Activated CD4-positive, alpha-beta T cell treated with anti-CD3 and anti-CD28 coated beads, Interleukin-2, amount 50 U/mL, for 1 hour (primary cell): ENCODE results near the gene CHRNA5.
"Not testable (repeated sequence)": the region's sequence is repeated elsewhere in the genome, so short reads cannot be mapped to it uniquely, and the experiment has no call there.

ENCODE experiments used
- DNase-seq: peaks from one replicate; pipeline ENCODE4 v3.0.0-alpha.2; 2020

CHRNA5 gene

DNA sequence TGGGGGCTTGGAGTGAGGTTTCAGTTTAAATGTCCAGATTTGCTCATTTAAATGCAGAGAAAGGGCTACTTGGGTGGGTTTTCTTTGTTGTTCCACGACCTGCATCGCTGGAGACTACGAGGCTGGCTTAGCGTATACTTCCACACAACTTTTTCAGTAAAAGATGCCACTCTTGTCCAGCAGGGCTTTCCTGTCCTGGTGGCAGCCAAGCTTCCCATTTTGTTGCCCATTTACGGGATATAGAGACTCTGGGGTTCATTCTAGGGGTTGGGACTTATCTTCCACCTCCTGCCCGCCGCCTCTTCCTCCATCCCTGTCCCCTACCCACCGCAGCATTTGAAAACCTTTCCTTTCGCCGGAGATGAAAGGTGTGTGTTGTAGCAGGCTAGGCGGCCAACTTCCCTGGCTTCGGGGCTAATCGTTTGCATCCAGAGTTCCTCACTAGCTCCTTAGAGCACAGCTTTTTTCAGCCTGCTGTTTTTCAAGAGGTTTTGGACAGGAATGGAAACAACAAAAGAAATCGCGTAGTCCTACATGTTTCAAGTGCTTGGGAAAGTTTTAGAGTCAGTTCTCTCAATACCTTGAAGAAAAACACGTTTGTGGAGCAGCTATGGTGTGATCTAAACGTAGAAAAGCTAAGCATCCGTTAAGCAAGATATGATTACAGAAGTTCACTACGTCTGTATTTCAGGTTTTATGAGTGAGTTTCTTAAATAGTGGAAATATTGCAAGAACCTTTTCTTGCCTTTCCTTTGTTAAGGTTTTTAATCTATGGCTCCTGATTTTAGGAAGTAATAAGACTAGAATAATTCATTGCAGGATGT lies 843 bp downstream of the CHRNA5 start:
- DNase-seq, result no peak

GRCh38 chr15:78567531-78567930 lies 2.2 kb downstream of the CHRNA5 start:
- DNase-seq, result no peak

DNA sequence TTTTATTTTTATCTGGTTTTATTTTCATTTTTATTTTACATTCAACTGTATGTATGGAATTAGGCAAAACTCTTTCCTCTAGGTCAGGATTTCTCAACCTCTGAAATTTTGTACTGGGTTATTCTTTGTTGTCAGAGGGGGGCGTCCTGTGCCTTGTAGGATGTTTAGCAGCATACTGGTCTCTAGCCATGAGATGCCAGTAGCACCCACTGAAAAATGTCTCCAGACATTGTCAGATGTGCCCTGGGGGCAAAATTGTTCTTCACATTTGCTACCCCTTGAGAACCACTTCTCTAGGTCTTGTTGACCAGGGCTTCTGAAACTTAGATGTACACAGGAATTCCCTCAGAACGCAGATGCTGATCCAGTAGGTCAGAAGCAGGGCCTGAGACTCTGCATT lies 5.4 kb downstream of the CHRNA5 start:
- no peak for DNase-seq

GRCh38 chr15:78571382-78571781 lies 6.1 kb downstream of the CHRNA5 start:
- no peak for DNase-seq

DNA sequence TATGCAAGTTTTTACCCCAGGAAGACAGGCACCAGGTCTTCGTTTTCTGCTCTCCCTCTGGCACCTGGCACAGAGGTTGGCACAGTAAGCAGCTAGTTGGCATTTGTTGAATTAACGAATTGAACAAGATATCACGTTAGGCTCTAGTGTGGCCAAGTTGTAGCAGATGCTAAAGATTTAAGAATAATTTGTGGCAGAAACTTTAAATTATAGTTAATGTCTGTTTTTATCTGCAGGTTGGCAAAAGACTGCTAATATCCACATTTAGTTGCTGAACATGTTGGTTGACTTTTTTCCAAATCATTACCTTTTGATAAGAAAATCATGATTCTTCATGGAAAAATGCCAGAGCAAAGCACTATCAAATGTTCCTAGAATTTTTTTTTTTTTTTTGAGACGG lies 8.1 kb downstream of the CHRNA5 start:
- DNase-seq, result no peak

- DNase-seq, result no peak
Measured at GRCh38 chr15:78574944-78575343, 9.6 kb downstream of the CHRNA5 start.

GRCh38 chr15:78597583-78597982 lies 32.3 kb downstream of the CHRNA5 start:
- DNase-seq, result no peak

DNA sequence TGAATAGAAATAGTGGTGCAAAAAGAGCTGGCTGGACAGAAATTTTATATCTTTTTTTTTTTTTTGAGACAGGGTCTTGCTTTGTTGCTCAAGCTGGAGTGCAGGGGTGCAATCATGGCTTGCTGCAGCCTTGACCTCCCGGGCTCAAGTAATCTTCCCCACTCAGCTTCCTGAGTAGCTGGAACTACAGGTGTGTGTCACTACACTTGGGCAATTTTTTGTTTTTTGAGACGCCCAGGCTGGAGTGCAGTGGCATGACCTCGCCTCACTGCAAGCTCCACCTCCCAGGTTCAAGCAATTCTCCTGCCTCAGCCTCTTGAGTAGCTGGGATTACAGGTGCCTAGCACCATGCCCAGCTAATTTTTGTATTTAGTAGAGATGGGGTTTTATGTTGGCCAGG lies 33.0 kb downstream of the CHRNA5 start:
- no peak for DNase-seq

DNA sequence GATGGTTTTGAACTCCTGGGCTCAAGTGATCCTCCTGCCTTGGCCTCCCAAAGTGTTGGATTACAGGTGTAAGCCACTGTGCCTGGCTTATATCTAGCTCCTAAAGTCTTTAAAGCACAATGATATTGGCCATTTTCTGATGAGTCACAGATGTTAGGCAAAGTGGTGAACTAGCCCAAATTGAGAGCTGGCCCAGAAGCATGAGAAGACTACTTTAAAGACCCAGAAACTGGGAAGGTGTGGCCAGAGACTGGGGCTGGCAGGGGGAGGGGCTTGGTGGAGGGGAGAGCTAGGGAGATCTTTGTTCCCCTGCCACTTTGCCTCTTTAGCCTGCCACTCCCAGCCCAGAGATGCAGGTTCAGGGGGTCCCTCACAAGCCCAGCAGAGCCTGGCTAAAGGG lies 33.9 kb downstream of the CHRNA5 start:
- no peak for DNase-seq

DNA sequence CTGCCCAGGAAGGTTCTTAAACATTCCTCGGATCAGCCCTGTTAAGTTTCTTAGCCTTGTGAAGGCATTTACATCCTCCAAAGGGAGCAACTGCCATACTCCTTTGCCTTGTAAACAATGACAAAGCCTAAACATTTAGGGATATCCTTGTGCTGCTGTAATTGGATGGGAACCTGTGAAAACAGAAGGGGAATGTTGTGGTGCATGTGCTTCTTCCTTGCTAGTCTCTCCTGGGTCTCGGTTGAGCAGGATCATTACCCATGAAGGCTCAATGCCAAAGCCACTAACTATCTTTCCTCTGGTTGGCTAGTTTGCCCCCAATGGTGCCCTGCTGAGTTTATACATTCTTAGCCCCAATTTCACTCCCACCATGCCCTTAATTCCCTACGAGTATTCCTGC lies 38.1 kb downstream of the CHRNA5 start:
- no peak for DNase-seq

GRCh38 chr15:78604420-78604819 lies 39.1 kb downstream of the CHRNA5 start:
- DNase-seq, result no peak

GRCh38 chr15:78605201-78605600 lies 39.9 kb downstream of the CHRNA5 start:
- no peak for DNase-seq

- no peak for DNase-seq
Measured at GRCh38 chr15:78605680-78606079, 40.4 kb downstream of the CHRNA5 start.

GRCh38 chr15:78609551-78609950 lies 44.2 kb downstream of the CHRNA5 start:
- not testable (repeated sequence) for DNase-seq

DNA sequence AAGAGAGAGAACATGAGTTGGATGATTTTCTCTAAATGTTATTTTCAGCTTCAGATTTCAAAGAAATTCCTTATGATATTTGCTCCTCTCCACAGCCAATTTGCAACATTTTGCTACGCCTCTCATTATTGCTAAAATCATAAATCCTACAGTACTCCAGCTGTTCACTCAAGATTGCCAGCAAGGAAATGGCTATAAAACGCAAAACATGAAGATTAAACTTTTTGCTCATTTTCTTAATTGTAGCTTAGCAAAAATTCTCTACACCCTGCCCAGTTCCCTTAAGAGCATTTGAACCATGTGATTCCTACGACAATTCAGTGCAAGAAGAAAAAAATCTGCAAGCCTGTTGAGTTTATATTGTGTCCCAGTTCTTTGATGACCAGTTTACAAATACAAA lies 48.7 kb downstream of the CHRNA5 start:
- DNase-seq, result no peak

DNA sequence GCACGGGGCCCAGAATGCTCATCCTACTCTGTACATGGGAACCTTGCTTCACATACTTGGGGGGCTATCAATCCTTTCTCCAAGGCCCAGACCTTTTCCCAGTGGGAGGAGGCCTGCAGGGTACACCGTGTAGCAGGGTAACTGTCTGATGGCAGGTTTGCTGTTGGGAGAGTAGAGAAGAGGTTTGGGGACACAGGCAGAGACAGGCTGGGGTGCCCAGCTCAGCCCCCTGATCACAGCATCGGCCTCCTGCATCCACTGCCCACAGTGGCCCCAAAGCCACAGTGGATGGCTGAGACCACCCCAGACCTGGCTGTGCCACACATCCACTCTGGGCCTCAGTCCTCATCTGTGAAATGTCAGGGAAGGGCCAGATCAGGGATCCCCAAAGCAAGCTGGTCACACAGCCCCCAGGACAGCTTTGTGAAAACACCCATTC lies 49.9 kb downstream of the CHRNA5 start:
- DNase-seq, result no peak

DNA sequence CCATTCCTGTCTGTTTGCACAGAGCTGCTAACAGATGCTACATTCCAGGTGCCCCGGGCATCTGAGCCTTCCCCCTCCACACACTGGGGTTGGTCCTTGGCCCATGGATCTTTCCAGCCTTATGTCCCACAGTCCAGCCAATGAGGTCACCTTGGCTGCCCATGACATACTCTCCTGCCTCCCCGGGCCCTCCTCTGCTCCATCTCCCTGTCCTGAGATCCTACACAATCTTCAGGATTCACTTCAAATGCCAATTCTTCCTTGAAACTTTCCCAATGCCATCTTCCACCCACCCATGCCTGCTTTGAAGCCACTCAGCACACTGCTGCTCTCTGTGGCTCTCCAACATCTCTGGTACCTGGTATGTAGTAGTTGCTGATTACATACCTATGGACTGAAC lies 51.2 kb downstream of the CHRNA5 start:
- no peak for DNase-seq

DNA sequence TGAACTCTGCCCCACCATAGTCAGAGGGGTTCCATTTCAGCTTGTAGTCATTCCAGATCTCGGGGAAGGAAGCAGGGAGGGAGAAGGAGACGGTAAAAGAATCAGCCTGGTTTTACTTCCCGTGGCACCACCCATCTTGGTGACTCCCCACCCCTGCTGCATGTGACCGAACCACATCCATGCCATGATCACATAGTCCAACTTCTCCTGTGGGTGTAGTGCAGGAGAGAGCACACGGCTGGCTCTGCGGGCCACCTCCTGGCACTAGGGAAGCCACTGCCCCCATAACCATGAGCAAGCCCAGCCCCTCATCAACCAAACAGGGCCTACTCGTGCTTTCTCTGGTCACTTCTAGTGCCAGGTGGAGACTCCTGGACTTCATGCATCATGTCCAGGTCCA lies 51.8 kb downstream of the CHRNA5 start:
- no peak for DNase-seq

GRCh38 chr15:78617516-78617915 lies 52.2 kb downstream of the CHRNA5 start:
- no peak for DNase-seq

DNA sequence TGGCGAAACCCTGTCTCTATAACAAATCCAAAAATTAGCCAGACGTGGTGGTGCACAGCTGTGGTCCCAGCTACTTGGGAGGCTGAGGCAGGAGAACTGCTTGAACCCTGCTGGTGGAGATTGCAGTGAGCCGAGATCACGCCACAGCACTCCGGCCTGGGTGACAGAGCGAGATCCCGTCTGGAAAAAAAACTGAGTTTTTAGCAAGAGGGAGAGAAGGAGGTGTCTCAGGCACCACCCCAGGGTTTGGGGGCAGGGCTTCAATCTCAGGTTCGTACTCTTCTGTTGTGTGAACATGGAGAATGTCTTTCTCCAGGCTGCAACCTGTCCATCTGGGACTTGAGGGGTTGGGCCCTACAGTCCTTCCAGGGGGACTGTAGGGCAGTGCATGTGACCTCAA lies 52.7 kb downstream of the CHRNA5 start:
- no peak for DNase-seq

DNA sequence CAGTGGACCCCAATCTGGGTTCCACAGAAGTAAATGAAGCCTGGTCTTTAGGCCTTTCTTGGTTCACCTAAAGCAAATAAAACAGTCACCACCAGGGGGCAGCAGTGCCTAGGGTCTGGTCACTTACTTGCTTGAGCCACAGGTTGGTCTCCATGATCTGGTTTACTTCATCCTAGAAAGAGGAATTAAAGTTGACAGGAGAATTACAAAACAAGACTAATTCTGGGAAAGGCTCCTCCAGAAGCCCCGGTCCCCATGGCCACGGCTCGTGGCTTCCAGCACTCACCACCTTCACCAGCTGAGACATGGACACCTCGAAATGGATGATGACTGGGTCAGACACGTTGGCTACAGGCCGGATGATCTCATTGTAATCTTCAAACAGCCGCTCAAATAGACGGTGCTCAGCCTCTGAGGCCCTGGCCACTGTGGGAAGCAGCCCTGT lies 53.2 kb downstream of the CHRNA5 start:
- peak; percentile 80 for DNase-seq

GRCh38 chr15:78619022-78619950 lies 54.0 kb downstream of the CHRNA5 start:
- no peak for DNase-seq

DNA sequence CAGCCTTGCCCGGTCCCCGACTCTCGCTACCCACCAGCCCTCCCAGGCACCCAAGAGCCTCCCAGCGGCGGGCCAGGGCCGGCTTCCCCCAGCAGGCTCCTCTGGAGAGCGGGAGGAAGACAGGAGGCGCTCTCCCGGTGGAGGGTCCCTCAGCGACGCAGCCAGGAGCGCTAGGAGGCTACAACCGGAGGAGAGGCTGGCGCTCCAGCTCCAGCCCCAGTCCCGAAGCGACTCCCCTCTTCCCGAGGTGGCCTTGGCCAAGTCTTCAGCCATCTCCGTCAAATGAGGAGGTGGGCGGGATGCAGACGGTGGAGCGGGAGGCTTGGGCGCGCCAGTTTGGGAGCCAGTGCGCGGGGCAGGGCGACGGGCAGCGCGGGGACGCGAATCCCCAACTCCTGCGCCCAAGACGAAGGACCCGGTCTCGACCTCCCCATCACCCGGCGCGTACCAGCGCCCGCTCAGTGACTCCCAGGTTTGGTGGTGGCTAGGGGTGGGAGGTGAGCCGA lies 54.8 kb downstream of the CHRNA5 start:
- no peak for DNase-seq
